ENCODE data around the gene PM20D1. TPM values are rescaled to one million over a fixed set of nuclear protein-coding genes. Genes with fewer than 3 reads are reported as not detected.

Gene PM20D1
- total and polyA plus RNA-seq, 2 donors (not counting 1 experiment from before 2014, with no cell fraction given): 2.0 to 3.3 TPM

DNA sequence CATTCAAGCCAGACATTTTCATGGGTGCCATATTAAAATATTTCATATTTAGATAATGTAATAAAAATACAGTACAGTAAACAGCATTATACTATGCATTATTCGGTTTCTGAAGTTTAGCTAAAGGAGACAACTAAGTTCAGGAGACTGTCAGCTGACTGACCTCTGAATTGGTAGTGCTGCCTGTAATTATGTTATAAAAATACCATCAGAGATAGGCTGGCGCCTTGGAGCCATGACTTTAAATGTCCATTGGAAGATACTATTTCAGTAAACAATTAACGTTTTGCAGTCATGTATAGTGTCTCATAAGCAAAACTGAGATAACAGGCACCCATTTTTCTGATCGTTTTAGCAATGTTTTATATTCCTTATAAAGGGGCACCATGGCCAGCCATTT is 63.3 kb downstream of the PM20D1 start:
- TF ChIP-seq, protein P1, sequence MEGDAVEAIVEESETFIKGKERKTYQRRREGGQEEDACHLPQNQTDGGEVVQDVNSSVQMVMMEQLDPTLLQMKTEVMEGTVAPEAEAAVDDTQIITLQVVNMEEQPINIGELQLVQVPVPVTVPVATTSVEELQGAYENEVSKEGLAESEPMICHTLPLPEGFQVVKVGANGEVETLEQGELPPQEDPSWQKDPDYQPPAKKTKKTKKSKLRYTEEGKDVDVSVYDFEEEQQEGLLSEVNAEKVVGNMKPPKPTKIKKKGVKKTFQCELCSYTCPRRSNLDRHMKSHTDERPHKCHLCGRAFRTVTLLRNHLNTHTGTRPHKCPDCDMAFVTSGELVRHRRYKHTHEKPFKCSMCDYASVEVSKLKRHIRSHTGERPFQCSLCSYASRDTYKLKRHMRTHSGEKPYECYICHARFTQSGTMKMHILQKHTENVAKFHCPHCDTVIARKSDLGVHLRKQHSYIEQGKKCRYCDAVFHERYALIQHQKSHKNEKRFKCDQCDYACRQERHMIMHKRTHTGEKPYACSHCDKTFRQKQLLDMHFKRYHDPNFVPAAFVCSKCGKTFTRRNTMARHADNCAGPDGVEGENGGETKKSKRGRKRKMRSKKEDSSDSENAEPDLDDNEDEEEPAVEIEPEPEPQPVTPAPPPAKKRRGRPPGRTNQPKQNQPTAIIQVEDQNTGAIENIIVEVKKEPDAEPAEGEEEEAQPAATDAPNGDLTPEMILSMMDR (IDR thresholded peaks at IDR 0.05): no peak
- TF ChIP-seq EZH2 (IDR thresholded peaks at IDR 0.05; ENCODE audit: borderline replicate concordance, insufficient read depth, low read depth, low read length, poor library complexity, severe bottlenecking): no peak
- no peak overlapping the region for H3K4me3 ChIP-seq (ENCODE audit: control extremely low read depth in 1 of 5, extremely low read depth in 1 of 5, insufficient read depth in 1 of 5, low read depth in 2 of 5, low read length in 4 of 5)
- no peaks in the 10 kb centered on the region for H3K27me3 ChIP-seq (replicated peaks in 1 of 4; ENCODE audit: control extremely low read depth in 1 of 4, control insufficient read depth in 3 of 4, insufficient read depth in 4 of 4, low read length in 3 of 4)
- Mint-ChIP-seq H3K27me3 (no peaks in the 10 kb centered on the region), H3K4me1 (peaks cover under 1% of the 10 kb centered on the region), H3K9me3 (ENCODE audit: insufficient read depth) (no peaks in the 10 kb centered on the region), H3K27ac (no peak overlapping the region), H3K4me3 (no peak overlapping the region)
- ChIA-PET POLR2A (no interaction called here), CTCF (interaction anchor here (1.2 to 1.8 kb wide), 2 partner anchors 128 to 191 kb away, joined by 4 to 7 read pairs; no protein-coding TSS in a partner anchor)
- no peak for DNase-seq
- H3K27ac ChIP-seq (ENCODE audit: low read length in 2 of 2): no peak overlapping the region
- H3K4me2 ChIP-seq (replicated peaks; ENCODE audit: low read depth, low read length, poor library complexity, severe bottlenecking): no peak overlapping the region
- H4K20me1 ChIP-seq (ENCODE audit: control insufficient read depth, insufficient read depth, low read length, poor library complexity, severe bottlenecking): no peaks in the 10 kb centered on the region
- H2AFZ ChIP-seq (ENCODE audit: insufficient read depth, low read depth, low read length, poor library complexity, severe bottlenecking): no peak overlapping the region
- H3K4me1 ChIP-seq (ENCODE audit: control insufficient read depth in 2 of 2, insufficient read depth in 2 of 2, low read length in 2 of 2): no peaks in the 10 kb centered on the region
- no peaks in the 10 kb centered on the region for H3K9me3 ChIP-seq (ENCODE audit: control extremely low read depth in 1 of 3, control insufficient read depth in 2 of 3, insufficient read depth in 1 of 3, low read length in 2 of 3)
- no peak for ATAC-seq (ENCODE audit: low read depth)
- intact Hi-C loops (cut with micrococcal nuclease): no loop called here
- H3K79me2 ChIP-seq (ENCODE audit: control insufficient read depth, insufficient read depth, low read length): no peaks in the 10 kb centered on the region
- 80% methylated on average over 1 of the region's 4 CpGs for WGBS (ENCODE audit: insufficient coverage)
- peaks cover 0 to 15% of the 10 kb centered on the region in 2 experiments for H3K36me3 ChIP-seq (replicated peaks in 1 of 2; ENCODE audit: control extremely low read depth in 1 of 2, control insufficient read depth in 1 of 2, extremely low read depth in 1 of 2, insufficient read depth in 2 of 2, low read length in 1 of 2)
- H3K9ac ChIP-seq (ENCODE audit: low read length): no peak overlapping the region

DNA sequence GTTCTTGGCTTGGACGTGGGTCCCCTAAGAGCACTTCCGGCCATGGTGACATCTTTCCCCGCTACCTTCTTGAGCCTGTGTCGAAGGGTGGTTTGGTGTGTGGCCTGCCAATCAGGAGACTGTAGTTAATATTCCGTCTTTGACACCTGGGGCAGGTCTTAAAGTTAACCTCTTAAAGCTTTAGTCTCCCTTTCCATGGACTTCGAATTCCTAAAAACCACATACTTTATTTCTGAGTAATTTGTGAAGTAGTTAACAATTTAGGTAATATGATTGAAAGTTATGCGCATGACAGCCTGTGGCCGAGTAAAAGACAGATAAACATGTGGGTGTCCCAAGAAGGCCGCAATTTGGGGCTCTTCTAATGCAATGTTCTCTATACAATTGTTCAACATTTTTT is 64.5 kb downstream of the PM20D1 start:
- WGBS (ENCODE audit: insufficient coverage): 90% methylated on average over 6 of the region's 9 CpGs
- ChIA-PET POLR2A (interaction anchor here (0.7 kb wide), 1 partner anchor 124 kb away, joined by 7 read pairs; no protein-coding TSS in a partner anchor), CTCF (interaction anchor here (1.2 to 1.8 kb wide), 2 partner anchors 127 to 192 kb away, joined by 4 to 7 read pairs; no protein-coding TSS in a partner anchor)
- intact Hi-C loops (cut with micrococcal nuclease): no loop called here
- no peak overlapping the region for H3K27ac ChIP-seq (ENCODE audit: low read length in 2 of 2)
- H3K79me2 ChIP-seq (ENCODE audit: control insufficient read depth, insufficient read depth, low read length): no peaks in the 10 kb centered on the region
- Mint-ChIP-seq H3K4me3 (no peak overlapping the region), H3K9me3 (ENCODE audit: insufficient read depth) (no peaks in the 10 kb centered on the region), H3K27ac (no peak overlapping the region), H3K27me3 (no peaks in the 10 kb centered on the region), H3K4me1 (peaks cover 2% of the 10 kb centered on the region)
- H4K20me1 ChIP-seq (ENCODE audit: control insufficient read depth, insufficient read depth, low read length, poor library complexity, severe bottlenecking): no peaks in the 10 kb centered on the region
- no peak for TF ChIP-seq EZH2 (IDR thresholded peaks at IDR 0.05; ENCODE audit: borderline replicate concordance, insufficient read depth, low read depth, low read length, poor library complexity, severe bottlenecking)
- no peaks in the 10 kb centered on the region for H3K9me3 ChIP-seq (ENCODE audit: control extremely low read depth in 1 of 3, control insufficient read depth in 2 of 3, insufficient read depth in 1 of 3, low read length in 2 of 3)
- H2AFZ ChIP-seq (ENCODE audit: insufficient read depth, low read depth, low read length, poor library complexity, severe bottlenecking): no peak overlapping the region
- H3K36me3 ChIP-seq (replicated peaks in 1 of 2; ENCODE audit: control extremely low read depth in 1 of 2, control insufficient read depth in 1 of 2, extremely low read depth in 1 of 2, insufficient read depth in 2 of 2, low read length in 1 of 2): peaks cover 0 to 3% of the 10 kb centered on the region in 2 experiments
- no peaks in the 10 kb centered on the region for H3K27me3 ChIP-seq (replicated peaks in 1 of 4; ENCODE audit: control extremely low read depth in 1 of 4, control insufficient read depth in 3 of 4, insufficient read depth in 4 of 4, low read length in 3 of 4)
- DNase-seq (no peak), ATAC-seq (ENCODE audit: low read depth) (no peak)
- H3K4me2 ChIP-seq (replicated peaks; ENCODE audit: low read depth, low read length, poor library complexity, severe bottlenecking): no peak overlapping the region
- no peaks in the 10 kb centered on the region for H3K4me1 ChIP-seq (ENCODE audit: control insufficient read depth in 2 of 2, insufficient read depth in 2 of 2, low read length in 2 of 2)
- H3K9ac ChIP-seq (ENCODE audit: low read length): no peak overlapping the region
- no peak overlapping the region for H3K4me3 ChIP-seq (ENCODE audit: control extremely low read depth in 1 of 5, extremely low read depth in 1 of 5, insufficient read depth in 1 of 5, low read depth in 2 of 5, low read length in 4 of 5)
